Osteocyte (in vitro differentiated cells): ENCODE data around the gene UBAP2L. TPM values are rescaled to one million over a fixed set of nuclear protein-coding genes. Genes with fewer than 3 reads are reported as not detected.
"Not testable (repeated sequence)": the region's sequence is repeated elsewhere in the genome, so short reads cannot be mapped to it uniquely, and the experiment has no call there.

ENCODE experiments used
- DNase-seq: peaks from one replicate; pipeline ENCODE4 v3.0.0; 2021; ENCODE audit warnings: mixed read lengths; ENCODE audit not compliant: unreplicated experiment; ENCODE audit errors: extremely low spot score
- H3K27ac Mint-ChIP-seq: one replicate; pipeline ENCODE4 v1.8.0; 2021; ENCODE audit warnings: mild to moderate bottlenecking, mixed read lengths; ENCODE audit not compliant: unreplicated experiment
- H3K27me3 Mint-ChIP-seq: one replicate; pipeline ENCODE4 v1.8.0; 2021; ENCODE audit warnings: mixed read lengths; ENCODE audit not compliant: unreplicated experiment
- H3K36me3 Mint-ChIP-seq: one replicate; pipeline ENCODE4 v1.8.0; 2021; ENCODE audit warnings: mixed read lengths; ENCODE audit not compliant: unreplicated experiment
- H3K4me1 Mint-ChIP-seq: one replicate; pipeline ENCODE4 v1.8.0; 2021; ENCODE audit warnings: mixed read lengths; ENCODE audit not compliant: unreplicated experiment
- H3K4me3 Mint-ChIP-seq: one replicate; pipeline ENCODE4 v1.8.0; 2021; ENCODE audit warnings: mild to moderate bottlenecking, moderate library complexity, mixed read lengths; ENCODE audit not compliant: unreplicated experiment
- H3K9me3 Mint-ChIP-seq: one replicate; pipeline ENCODE4 v1.8.0; 2021; ENCODE audit warnings: mixed read lengths; ENCODE audit not compliant: unreplicated experiment
- total RNA-seq: library from RNA; stranded (reverse); gene quantifications from 2 replicates; pipeline ENCODE4 v1.2.1, GENCODE V29; 2021
- TF ChIP-seq, protein P1 (sequence below): fragments of 200-600 bp; sonication (generic); IDR thresholded peaks from 2 replicates; pipeline ENCODE4 v1.5.0; 2021; ENCODE audit warnings: antibody characterized with exemption, mild to moderate bottlenecking, moderate library complexity

UBAP2L gene
- total RNA-seq, 1 donor from 2014 or later = 236 TPM

DNA sequence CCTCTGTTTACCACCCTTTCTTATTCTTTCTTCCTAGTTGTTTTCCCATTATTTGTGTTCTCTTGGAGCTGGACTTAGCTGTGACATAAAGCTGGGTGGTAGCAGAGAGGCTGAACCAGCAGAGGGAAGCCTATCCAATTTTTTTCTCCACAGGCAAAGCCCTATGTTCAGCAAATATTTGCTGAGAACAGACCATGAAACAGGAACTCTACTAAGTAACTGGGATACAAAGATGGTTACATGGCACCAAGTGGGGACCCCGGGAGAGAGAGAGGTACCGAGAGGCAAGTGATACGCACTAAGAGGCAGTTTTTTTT is 21.2 kb upstream of the UBAP2L start:
- Mint-ChIP-seq H3K4me1 (no peaks in the 10 kb centered on the region), H3K27ac (no peak overlapping the region), H3K4me3 (no peak overlapping the region), H3K36me3 (no peaks in the 10 kb centered on the region), H3K9me3 (no peaks in the 10 kb centered on the region), H3K27me3 (peaks cover 11% of the 10 kb centered on the region)
- no peak for DNase-seq
- TF ChIP-seq, protein P1, sequence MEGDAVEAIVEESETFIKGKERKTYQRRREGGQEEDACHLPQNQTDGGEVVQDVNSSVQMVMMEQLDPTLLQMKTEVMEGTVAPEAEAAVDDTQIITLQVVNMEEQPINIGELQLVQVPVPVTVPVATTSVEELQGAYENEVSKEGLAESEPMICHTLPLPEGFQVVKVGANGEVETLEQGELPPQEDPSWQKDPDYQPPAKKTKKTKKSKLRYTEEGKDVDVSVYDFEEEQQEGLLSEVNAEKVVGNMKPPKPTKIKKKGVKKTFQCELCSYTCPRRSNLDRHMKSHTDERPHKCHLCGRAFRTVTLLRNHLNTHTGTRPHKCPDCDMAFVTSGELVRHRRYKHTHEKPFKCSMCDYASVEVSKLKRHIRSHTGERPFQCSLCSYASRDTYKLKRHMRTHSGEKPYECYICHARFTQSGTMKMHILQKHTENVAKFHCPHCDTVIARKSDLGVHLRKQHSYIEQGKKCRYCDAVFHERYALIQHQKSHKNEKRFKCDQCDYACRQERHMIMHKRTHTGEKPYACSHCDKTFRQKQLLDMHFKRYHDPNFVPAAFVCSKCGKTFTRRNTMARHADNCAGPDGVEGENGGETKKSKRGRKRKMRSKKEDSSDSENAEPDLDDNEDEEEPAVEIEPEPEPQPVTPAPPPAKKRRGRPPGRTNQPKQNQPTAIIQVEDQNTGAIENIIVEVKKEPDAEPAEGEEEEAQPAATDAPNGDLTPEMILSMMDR = no peak

DNA sequence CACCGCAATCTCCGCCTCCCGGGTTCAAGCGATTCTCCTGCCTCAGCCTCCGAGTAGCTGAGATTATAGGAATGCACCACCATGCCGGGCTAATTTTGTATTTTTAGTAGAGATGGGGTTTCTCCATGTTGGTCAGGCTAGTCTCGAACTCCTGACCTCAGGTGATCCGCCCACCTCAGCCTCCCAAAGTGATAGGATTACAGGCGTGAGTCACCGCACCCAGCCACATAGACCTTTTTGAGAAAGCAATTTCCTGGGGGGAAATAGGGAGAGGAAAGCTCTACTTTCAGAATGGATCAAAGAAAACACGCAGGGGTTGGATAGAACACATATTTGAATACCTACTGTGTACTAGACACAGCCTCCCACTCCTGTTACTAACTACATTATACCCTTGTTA is 15.0 kb upstream of the UBAP2L start:
- H3K27me3 Mint-ChIP-seq, H3K9me3 Mint-ChIP-seq, H3K4me3 Mint-ChIP-seq, H3K4me1 Mint-ChIP-seq, DNase-seq: not testable (repeated sequence)
- Mint-ChIP-seq H3K36me3 (peaks cover 32% of the 10 kb centered on the region), H3K27ac (peak overlapping the region; percentile 31)

GRCh38 chr1:154206196-154206595 is 14.6 kb upstream of the UBAP2L start, which contains the start of gene CFAP141:
TSS of gene CFAP141 (minus strand) at chr1:154206333. CDS start at chr1:154206307, 26 bp downstream.
- no peak for DNase-seq
- H3K4me1 Mint-ChIP-seq = no peaks in the 10 kb centered on the region

DNA sequence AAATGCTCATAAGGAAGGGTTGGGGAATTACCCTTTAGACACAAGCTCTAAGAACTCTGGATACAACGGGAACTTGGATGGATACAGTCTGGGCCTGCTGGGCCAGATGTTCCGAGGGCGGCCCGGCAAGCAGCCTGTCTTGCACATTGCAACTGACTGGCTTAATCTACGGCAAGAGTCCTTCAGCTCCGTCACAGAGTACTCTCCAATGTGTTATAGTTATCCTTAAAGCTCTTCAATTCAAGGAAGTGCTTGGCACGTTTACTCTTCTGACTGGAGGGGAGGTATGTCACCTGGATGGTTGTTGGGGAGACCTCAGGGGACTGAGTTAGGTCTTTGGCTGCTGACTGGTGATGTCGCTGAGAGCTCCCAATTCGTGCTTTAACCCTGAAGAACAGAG is 13.5 kb upstream of the UBAP2L start:
- no peak for DNase-seq
- Mint-ChIP-seq H3K27me3 (no peaks in the 10 kb centered on the region), H3K4me1 (no peaks in the 10 kb centered on the region), H3K9me3 (no peaks in the 10 kb centered on the region), H3K36me3 (peaks cover 36% of the 10 kb centered on the region), H3K4me3 (no peak overlapping the region), H3K27ac (no peak overlapping the region)
- TF ChIP-seq, protein P1 = no peak

More at GRCh38 chr1:154206196-154206595, 14.6 kb upstream of the UBAP2L start, which contains the start of gene CFAP141:
- H3K36me3 Mint-ChIP-seq = peaks cover 32% of the 10 kb centered on the region
- no peaks in the 10 kb centered on the region for H3K9me3 Mint-ChIP-seq
- no peak within 1 kb of the TSS for H3K4me3 Mint-ChIP-seq
- no peaks in the 10 kb centered on the region for H3K27me3 Mint-ChIP-seq
- peak within 1 kb of the TSS; percentile 31 for H3K27ac Mint-ChIP-seq
- TF ChIP-seq, protein P1 = no peak

GRCh38 chr1:154208677-154209388 is 11.9 kb upstream of the UBAP2L start:
- H3K4me1 Mint-ChIP-seq = no peaks in the 10 kb centered on the region
- TF ChIP-seq, protein P1 = no peak
- no peak for DNase-seq
- H3K9me3 Mint-ChIP-seq = no peaks in the 10 kb centered on the region
- no peaks in the 10 kb centered on the region for H3K27me3 Mint-ChIP-seq
- no peak overlapping the region for H3K27ac Mint-ChIP-seq
- H3K36me3 Mint-ChIP-seq = peaks cover 44% of the 10 kb centered on the region
- H3K4me3 Mint-ChIP-seq = no peak overlapping the region
